ENCODE measurements around the gene VAPA. TPM values are rescaled to one million over a fixed set of nuclear protein-coding genes. Genes with fewer than 3 reads are reported as not detected.
A peak's percentile ranks its signal among the peaks of the same experiment; 100 is the strongest.

Gene VAPA
- total RNA-seq, 6 experiments from 2014 or later: 69.6 to 149 (median 90.7) TPM

- no peak for TF ChIP-seq CTCF (IDR thresholded peaks at IDR 0.05)
- no peak for TF ChIP-seq POLR2A (IDR thresholded peaks at IDR 0.05)
These were observed 81.0 kb downstream of the VAPA start for GRCh38 chr18:9994701-9995235.

GRCh38 chr18:9995631-9996030, 81.8 kb downstream of the VAPA start:
- Histone ChIP-seq H3K9me3 (no peaks in the 10 kb centered on the region), H3K27ac (no peak overlapping the region), H3K4me1 (no peaks in the 10 kb centered on the region), H3K4me3 (no peak overlapping the region), H3K27me3 (no peaks in the 10 kb centered on the region), H3K36me3 (no peaks in the 10 kb centered on the region)
- no peak for ATAC-seq
- TF ChIP-seq POLR2A (IDR thresholded peaks at IDR 0.05) (no peak), CTCF (IDR thresholded peaks at IDR 0.05) (no peak)
- intact Hi-C loops (cut with DNase I): no loop called here
- 64% methylated on average over 2 of the region's 2 CpGs for WGBS (ENCODE audit: insufficient coverage, low coverage, low lambda C conversion rate, missing lambda C conversion rate)
- DNase-seq: no peak

More at GRCh38 chr18:9994701-9995235, 81.0 kb downstream of the VAPA start:
- no peak overlapping the region for H3K27ac ChIP-seq
- ATAC-seq: no peak
- intact Hi-C loops (cut with DNase I): no loop called here
- H3K36me3 ChIP-seq: no peaks in the 10 kb centered on the region
- H3K9me3 ChIP-seq: no peaks in the 10 kb centered on the region
- DNase-seq: no peak
- H3K27me3 ChIP-seq: no peaks in the 10 kb centered on the region
- no peaks in the 10 kb centered on the region for H3K4me1 ChIP-seq
- no peak overlapping the region for H3K4me3 ChIP-seq
- 52% methylated on average over 6 of the region's 6 CpGs for WGBS (ENCODE audit: insufficient coverage, low coverage, low lambda C conversion rate, missing lambda C conversion rate)

GRCh38 chr18:9996094-9996493, 82.3 kb downstream of the VAPA start:
- no peaks in the 10 kb centered on the region for H3K36me3 ChIP-seq
- intact Hi-C loops (cut with DNase I): no loop called here
- no peak for TF ChIP-seq CTCF (IDR thresholded peaks at IDR 0.05)
- no peak for TF ChIP-seq POLR2A (IDR thresholded peaks at IDR 0.05)
- ATAC-seq (no peak), DNase-seq (no peak)
- H3K27ac ChIP-seq: no peak overlapping the region
- no peaks in the 10 kb centered on the region for H3K9me3 ChIP-seq
- H3K4me1 ChIP-seq: no peaks in the 10 kb centered on the region
- H3K4me3 ChIP-seq: no peak overlapping the region
- H3K27me3 ChIP-seq: no peaks in the 10 kb centered on the region
- WGBS (ENCODE audit: insufficient coverage, low coverage, low lambda C conversion rate, missing lambda C conversion rate): 38% methylated on average over 3 of the region's 3 CpGs

- intact Hi-C loops (cut with DNase I): no loop called here
- ATAC-seq (peak in 1 of 4 donors; percentile 24), DNase-seq (no peak)
- no peaks in the 10 kb centered on the region for H3K27me3 ChIP-seq
- no peak overlapping the region for H3K27ac ChIP-seq
- H3K4me1 ChIP-seq: no peaks in the 10 kb centered on the region
- TF ChIP-seq CTCF (IDR thresholded peaks at IDR 0.05) (no peak), POLR2A (IDR thresholded peaks at IDR 0.05) (no peak)
- no peak overlapping the region for H3K4me3 ChIP-seq
- WGBS (ENCODE audit: insufficient coverage, low coverage, low lambda C conversion rate, missing lambda C conversion rate): 67% methylated on average over 1 of the region's 1 CpG
- H3K9me3 ChIP-seq: no peaks in the 10 kb centered on the region
- H3K36me3 ChIP-seq: no peaks in the 10 kb centered on the region
These were observed 83.9 kb downstream of the VAPA start for GRCh38 chr18:9997711-9998110.

GRCh38 chr18:9998330-9998729, 84.5 kb downstream of the VAPA start:
- Histone ChIP-seq H3K27ac (no peak overlapping the region), H3K27me3 (no peaks in the 10 kb centered on the region), H3K4me3 (no peak overlapping the region), H3K36me3 (no peaks in the 10 kb centered on the region), H3K4me1 (no peaks in the 10 kb centered on the region), H3K9me3 (no peaks in the 10 kb centered on the region)
- 36% methylated on average over 2 of the region's 2 CpGs for WGBS (ENCODE audit: insufficient coverage, low coverage, low lambda C conversion rate, missing lambda C conversion rate)
- DNase-seq (no peak), ATAC-seq (no peak)
- no peak for TF ChIP-seq CTCF (IDR thresholded peaks at IDR 0.05)
- no peak for TF ChIP-seq POLR2A (IDR thresholded peaks at IDR 0.05)
- intact Hi-C loops (cut with DNase I): no loop called here

Data from right lobe of liver (tissue), 6 donors.